GM19455 (cell line): ENCODE results near the gene ARL10.
A peak's percentile ranks its signal among the peaks of the same experiment; 100 is the strongest.

Experiments
- ATAC-seq: cut with Tn5 transposase; IDR thresholded peaks from one replicate; pipeline ENCODE4 v1.9.1; 2021; ENCODE audit not compliant: unreplicated experiment

Gene ARL10

GRCh38 chr5:176410486-176411180 is 45.3 kb downstream of the ARL10 start:
- ATAC-seq = no peak

DNA sequence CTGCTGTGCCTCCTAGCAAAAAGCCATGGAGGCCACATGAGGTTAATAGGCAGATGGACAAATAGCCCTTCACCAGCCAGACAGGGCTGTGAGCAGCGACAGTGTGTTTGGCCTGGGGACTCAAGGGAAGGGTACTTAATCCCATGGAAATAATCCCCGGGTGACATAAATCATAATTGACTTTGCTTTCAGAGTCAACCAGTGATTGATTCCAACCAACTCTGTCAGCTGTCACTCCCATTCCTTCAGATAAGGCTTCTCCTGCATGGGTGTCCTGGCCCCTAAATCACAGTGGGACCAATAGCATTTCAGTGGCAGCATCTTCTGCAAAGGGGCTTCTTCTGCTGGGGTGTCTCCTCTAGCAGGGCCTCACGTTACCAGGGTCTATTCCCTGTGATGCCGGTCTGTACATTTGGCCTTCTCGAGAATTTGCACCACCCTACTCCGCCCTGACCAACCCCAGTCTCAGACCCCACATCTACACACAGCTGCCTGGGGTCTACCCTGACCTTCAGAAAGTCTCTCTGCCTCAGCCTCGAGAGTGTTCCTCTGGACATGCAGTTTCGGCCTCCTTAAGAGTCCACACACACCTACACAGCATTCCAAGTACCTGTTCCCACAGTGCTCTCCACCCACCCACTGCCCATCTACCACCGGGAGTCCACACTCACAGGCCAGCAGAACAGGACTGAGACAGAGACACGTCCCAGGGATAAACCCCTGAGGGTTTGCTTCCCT is 47.4 kb downstream of the ARL10 start:
- ATAC-seq = no peak

- no peak for ATAC-seq
Measured at GRCh38 chr5:176413255-176413565, 47.9 kb downstream of the ARL10 start.

- no peak for ATAC-seq
Measured at GRCh38 chr5:176413709-176414191, 48.5 kb downstream of the ARL10 start.

DNA sequence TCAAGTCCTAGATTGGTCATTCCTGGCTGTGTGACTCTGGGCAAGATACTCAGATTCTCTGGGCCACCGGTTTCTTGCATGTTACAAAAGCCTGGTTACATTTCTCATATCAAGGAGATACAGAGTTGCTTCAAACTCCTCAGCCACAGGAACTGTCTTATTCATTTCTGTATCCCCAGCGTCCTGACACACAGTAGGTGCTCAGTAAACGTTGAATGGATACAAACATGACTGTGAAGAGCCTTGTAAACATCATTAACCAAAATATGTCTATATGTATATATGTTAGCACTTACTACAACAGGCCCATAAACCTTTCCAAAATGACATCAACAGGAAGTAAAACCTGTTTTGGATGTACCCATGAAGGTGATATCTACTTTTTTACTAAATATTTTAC is 49.4 kb downstream of the ARL10 start:
- no peak for ATAC-seq

DNA sequence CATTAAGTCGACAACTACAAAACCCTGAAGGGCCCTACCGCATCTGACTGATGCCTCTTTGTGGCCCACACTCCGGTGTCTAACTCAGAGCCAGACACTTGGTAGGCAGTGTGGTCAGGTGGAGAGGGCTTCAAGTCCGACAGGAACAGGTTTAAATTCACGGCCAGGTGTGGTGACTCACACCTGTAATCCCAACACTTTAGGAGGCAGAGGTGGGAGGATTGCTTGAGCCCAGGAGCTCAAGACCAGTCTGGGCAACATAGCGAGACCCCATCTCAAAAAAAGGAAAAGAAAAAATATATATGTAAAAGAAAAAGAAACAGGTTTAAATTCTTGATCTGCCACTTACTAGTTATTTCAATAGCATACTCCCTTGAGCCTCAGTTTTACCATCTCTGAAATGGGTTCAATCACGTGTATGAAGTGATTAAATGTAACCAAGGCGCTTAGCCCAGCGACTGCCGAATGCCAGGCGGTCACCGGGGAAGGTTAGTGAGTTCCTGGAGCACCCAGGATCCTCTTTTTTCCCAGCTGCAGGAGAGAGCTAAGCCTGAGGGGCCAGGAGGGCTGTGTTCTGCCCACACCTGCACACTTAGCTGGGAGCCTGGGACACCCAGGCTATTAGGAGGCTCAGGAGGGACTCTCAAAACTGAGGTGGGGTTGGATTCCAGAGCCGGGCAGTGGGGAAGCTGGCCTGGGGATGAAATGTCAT is 50.1 kb downstream of the ARL10 start:
- ATAC-seq = peak; percentile 3

- peak; percentile 91 for ATAC-seq
Measured at GRCh38 chr5:176415952-176416924, 51.0 kb downstream of the ARL10 start, which contains the start of gene CLTB. TSS of gene CLTB (minus strand) at chr5:176416539. CDS start at chr5:176416363, 176 bp downstream.

DNA sequence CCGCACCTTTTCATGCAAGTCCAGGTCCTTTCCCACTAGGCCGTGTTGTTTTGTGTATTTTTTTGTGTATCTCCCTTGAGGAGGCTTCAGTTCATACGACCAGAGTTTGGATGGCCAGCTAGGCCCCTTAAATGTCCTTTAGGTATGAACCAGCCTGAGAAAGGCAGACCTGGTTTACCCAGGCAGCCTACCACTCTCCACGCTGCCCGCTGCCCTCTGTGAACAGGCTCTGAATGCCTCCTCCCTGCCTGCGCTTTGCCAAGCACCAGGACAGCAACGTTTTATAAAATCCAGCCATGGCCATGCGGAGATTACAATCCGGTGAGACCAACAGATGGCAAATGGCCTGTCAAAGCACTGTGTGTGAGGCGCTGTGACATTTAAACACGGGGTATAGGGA is 51.7 kb downstream of the ARL10 start:
- no peak for ATAC-seq

DNA sequence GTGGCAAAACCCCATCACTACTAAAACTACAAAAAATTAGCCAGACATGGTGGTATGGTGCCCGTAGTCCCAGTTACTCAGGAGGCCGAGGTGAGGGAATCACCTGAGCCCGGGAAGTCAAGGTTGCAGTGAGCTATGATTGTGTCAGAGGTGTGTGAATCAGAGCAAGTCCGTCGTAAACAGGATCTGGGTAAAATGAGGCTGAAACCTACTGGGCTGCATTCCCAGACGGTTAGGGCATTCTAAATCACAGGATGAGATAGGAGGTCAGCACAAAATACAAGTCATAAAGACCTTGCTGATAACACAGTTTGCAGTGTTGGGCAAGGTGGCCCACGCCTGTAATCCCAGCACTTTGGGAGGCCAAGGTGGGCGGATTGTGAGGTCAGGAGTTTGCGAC is 53.0 kb downstream of the ARL10 start:
- no peak for ATAC-seq

- ATAC-seq = no peak
Measured at GRCh38 chr5:176420086-176420485, 54.8 kb downstream of the ARL10 start.

- ATAC-seq = no peak
Measured at GRCh38 chr5:176420972-176421544, 55.8 kb downstream of the ARL10 start.

DNA sequence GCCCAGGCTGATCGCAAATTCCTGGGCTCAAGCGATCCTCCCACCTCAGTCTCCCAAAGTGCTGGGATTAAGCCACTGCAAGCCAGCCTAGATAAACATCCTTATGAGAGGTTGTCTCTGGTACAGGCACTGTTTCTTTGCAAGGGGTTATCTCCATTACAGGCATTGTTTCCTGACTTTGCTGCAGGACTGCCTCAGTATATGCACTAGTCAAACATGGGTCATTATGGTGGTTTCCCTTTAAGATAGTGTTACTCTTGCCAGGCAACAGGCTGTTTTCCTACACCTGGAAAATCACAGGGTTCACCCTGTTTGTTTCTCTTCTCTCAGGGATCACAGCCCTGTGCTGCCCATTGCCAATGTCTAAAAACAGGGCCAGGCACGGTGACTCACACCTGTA is 58.9 kb downstream of the ARL10 start:
- ATAC-seq = no peak

DNA sequence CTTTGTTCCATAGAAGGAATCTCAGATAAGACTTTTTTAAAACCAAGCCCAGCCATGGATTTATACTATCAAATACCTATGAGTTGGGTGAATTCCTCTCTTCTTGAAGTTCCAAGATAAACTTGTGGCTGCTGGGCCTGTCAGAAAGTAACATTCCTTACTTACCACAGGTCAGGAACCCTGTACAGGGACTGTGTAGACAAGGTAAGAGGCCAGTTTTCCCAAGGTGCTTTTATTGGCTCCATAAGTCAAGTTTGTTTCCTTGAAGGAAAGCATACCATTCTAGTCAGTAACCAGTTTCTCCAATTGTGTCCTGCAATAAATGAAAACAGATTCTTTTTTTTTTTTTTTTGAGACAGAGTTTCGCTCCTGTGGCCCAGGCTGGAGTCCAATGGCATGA is 59.9 kb downstream of the ARL10 start:
- no peak for ATAC-seq

- no peak for ATAC-seq
Measured at GRCh38 chr5:176425791-176426190, 60.5 kb downstream of the ARL10 start.

- no peak for ATAC-seq
Measured at GRCh38 chr5:176426876-176427275, 61.6 kb downstream of the ARL10 start.

GRCh38 chr5:176427971-176428370 is 62.7 kb downstream of the ARL10 start:
- no peak for ATAC-seq

DNA sequence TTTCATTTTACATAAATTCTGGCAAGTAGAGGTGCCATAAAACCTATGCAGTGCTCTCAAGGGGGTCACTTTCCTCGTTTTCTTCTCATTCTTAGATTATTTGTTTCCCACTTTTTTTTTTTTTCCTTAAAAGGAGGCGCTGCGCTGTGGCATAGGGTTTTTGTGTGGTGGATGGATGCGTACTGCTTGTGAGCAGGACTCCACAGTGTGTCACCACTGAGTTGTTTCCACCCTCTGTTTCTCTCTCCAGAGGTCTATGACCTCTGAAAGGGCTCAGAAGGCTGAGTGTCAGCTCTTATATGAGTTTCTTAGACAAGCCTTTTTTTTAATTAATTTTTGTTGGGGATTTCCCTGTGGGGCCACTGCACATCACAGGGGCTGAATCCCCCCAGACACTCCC is 64.7 kb downstream of the ARL10 start:
- ATAC-seq = no peak
